GM19099 (cell line): ENCODE data around the gene DEFB132.

Experiments used
- POLR2A ChIP-seq: IDR thresholded peaks from 3 replicates; pipeline ENCODE4 v1.6.1; 2011; ENCODE audit warnings: low read depth; ENCODE audit not compliant: insufficient read length; ENCODE audit errors: extremely low read depth

The DEFB132 gene

GRCh38 chr20:252801-253200, 4.7 kb upstream of the DEFB132 start:
- TF ChIP-seq POLR2A = no peak

GRCh38 chr20:258269-258858, 840 bp downstream of the DEFB132 start:
- TF ChIP-seq POLR2A = no peak

- no peak for TF ChIP-seq POLR2A
Measured at GRCh38 chr20:258963-259362, 1.4 kb downstream of the DEFB132 start.

DNA sequence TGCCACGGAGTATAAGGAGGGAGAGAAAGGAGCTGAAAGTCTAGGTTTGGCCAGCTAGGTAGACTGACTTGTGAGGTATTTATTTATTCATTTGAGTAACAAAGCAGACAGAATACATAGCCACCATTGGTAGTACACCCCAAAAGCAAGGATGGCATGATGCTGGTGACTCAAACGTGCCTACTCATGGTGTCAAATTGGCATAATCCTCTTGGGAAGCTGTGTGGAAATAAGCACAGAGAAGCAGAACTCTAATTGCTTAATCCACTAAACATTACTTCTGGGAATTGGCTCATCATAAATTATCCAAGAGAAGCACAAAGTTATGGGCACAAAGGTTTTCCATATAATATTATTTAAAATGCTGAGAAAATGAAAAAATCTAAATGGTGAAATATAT, 2.5 kb downstream of the DEFB132 start:
- TF ChIP-seq POLR2A = no peak

- TF ChIP-seq POLR2A = no peak
Measured at GRCh38 chr20:263701-264100, 6.2 kb downstream of the DEFB132 start.

DNA sequence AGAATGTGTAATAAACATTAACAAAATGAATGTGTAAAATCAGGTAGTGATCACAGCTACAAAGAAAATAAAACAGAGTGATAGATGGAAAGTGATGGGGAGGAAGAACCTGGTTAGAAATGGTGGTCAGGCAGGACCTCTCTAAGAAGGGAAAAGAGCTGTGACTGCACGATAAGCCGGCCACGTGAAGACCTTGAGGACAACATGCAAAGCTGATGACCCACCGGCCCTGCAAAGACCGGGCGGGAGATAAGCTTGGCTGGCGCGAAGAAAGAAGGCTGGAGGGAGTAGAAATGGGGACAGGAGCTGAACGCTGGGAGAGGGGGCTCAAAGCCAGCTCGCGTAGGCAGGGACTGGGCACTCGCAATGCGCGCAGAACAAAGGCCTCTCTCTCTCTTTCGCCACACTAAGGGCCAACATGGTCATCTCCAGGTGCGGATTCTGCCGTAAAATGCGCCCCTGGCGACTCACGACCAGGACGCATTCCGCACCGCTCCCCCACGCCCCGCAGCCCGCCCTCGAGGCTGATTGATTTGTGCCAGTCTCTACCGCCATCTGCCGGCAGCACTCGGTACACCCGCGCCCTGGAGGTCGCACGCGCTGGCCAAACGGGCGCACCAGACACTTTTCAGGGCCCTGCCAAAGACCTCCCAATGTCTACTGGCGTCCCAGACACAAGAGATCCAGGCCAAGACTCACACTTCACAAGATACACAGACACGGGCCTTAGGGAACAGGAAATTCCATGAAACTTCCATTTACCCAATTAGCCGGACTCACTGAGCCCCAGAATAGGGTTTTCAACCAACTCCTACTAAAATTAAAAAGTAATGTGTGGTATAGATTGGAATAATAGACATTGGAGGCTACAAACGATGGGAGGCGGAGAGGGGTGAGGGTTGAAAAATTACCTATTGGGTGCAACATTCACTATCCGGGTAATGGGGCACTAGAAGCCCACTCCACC, 9.4 kb downstream of the DEFB132 start:
- TF ChIP-seq POLR2A = peak; percentile 48

- TF ChIP-seq POLR2A = no peak
Measured at GRCh38 chr20:270517-270916, 13.0 kb downstream of the DEFB132 start.

DNA sequence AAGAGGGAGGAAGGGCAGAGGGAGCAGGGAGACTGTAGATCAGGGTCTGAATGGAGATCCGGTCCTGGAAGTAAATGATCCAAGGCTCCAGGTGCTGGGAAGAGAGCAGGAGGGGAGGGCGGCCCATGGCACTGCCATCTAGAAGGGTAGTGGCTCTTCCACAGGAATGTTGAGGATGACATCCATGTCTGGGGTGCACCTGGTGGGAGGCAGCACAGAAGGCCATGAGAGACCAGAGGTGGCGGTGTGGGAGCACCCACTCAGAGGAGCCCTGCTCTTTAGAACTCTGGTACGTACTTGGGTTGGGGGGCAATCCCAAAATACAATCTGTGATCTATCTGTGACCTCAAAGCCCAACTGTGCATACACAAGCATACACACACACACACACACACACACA, 13.5 kb downstream of the DEFB132 start:
- no peak for TF ChIP-seq POLR2A

DNA sequence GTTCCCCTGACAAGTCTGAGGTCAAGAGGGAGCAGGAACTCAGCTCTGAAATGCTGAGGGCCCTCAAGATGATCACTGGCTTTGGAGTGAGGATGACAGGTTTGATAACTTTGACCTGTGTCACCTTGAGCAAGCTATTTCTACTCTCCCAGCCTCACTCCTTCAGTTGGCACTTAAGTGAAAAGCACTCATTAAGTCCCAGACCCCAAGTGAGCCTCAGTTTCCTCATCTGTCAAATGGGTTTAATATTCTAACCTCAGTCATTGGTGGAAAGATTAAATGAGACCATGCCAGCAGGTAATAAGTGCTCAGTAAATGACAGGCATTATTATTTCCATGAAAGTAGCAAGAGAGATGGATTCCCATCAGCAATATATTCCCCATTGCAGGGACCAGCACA, 14.0 kb downstream of the DEFB132 start:
- no peak for TF ChIP-seq POLR2A

- no peak for TF ChIP-seq POLR2A
Measured at GRCh38 chr20:272718-273117, 15.2 kb downstream of the DEFB132 start.

DNA sequence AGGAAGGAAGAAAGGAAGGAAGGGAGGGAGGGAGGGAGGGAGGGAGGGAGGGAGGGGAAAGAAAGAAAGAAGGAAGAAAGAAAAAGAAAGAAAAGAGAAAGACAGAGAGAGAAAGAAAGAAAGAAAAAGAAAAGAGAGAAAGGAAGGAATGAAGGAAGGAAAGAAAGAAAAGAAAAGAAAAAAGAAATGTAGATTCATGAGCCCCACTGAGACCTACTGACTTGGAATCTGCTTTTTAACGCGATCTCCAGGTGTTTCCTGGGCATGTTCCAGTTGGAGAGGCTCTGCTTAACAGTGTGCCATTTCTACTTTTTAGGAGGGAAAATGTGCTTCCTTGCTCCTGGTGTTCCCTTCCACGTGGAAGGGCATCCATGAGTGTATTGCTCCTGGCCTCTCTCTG, 16.4 kb downstream of the DEFB132 start:
- no peak for TF ChIP-seq POLR2A

DNA sequence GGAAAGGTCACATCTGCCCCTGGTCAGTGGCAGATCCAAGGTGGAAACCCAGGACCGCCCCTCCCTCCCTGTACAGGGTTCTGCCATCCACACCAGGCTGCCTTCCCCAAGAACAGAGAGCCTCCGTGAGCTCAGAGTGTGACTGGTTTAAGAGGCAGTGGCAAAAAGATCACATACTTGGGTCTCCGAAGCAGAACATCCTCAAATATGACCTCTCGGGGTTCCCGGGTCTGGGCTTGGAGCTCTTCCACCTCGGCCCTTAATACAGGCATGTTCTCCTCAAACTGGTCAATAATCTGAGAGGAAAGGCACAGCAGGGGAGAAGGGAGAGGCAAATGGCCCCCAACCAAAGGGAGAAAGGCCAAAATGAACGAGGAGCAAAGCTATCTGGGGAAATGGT, 18.3 kb downstream of the DEFB132 start:
- no peak for TF ChIP-seq POLR2A

DNA sequence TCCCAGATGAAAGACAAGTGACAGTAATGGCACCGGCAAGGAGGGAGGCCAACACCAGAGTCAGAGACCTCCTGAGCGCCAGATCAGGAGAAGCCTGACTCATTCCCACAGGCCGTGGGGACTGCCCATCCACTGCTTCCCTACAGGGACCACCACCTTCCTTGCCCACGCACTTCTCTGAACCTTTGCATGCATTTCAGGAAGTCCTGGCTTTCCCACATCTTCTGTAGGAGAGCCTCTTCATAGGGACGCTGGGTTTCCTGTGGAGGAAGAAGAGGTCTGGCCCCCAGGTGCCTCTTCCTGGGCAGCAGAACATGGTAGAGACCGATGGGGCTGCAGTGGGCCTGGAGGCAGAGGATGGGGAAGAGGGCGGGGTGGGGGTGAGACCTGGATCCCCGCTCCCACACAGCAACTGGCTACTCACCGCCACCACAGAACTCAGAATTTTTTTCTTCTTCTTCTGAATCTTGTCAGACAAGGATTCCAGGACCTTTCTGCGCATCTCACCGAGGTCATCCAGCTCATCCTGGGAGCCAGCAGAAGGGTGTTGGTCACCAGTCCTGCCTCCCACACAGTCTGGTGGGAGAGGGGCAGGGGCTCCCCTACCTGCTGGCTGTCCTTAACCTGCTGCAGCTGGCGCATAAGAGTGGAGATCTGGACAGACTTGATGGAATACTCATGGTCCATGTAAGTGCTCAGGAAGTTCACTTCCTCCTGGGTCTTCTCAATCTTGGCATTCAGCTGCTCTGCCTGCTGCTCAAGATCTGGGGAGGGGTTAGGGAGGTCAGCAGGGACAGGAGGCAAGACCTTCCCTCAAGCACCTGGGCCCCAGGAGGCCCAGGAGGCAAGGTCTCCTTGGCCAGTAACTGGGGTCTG, 19.3 kb downstream of the DEFB132 start:
- no peak for TF ChIP-seq POLR2A

- no peak for TF ChIP-seq POLR2A
Measured at GRCh38 chr20:277496-277781, 19.9 kb downstream of the DEFB132 start.

- TF ChIP-seq POLR2A = no peak
Measured at GRCh38 chr20:278181-278580, 20.7 kb downstream of the DEFB132 start.
